Upper lobe of left lung (tissue), 4 donors: Measurements from ENCODE around the gene TSPAN12.

Experiments
- POLR2AphosphoS5 ChIP-seq, 2 donors: sonication (generic); formaldehyde crosslinking; IDR thresholded peaks; one replicate each; pipeline ENCODE4 v1.5.1; 2017; ENCODE audit warnings: antibody characterized with exemption in 2 of 2
- TF ChIP-seq, protein P1 (sequence below), 6 experiments: fragments of 450-650 bp in 4 of 6; fragments of 200-600 bp in 2 of 6; sonication (generic) in 2 of 6; IDR thresholded peaks; one replicate each; pipeline ENCODE4 v1.5.1; 2016 to 2019; ENCODE audit warnings: antibody characterized with exemption in 6 of 6

DNA sequence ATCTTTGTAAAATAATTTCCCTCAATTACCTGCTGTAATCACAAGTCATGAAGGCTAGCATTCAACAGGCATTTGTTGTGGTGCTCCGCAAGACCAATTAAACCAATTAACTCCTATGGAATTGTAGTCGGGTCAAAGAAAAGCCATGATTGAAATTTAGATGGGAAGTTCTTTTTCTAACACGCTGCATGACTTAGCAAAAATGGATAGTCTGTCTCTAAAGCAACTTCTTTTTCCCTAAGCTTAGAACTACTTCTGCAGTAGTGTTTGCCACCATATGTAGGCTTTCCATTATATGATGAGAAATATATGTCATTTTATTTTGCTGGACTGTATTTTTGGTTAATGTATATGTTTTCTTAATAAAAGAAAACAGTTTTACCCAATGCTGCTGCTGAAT, 119.1 kb downstream of the TSPAN12 start:
- no peak for TF ChIP-seq POLR2AphosphoS5 (IDR thresholded peaks at IDR 0.05)
- TF ChIP-seq, protein P1, sequence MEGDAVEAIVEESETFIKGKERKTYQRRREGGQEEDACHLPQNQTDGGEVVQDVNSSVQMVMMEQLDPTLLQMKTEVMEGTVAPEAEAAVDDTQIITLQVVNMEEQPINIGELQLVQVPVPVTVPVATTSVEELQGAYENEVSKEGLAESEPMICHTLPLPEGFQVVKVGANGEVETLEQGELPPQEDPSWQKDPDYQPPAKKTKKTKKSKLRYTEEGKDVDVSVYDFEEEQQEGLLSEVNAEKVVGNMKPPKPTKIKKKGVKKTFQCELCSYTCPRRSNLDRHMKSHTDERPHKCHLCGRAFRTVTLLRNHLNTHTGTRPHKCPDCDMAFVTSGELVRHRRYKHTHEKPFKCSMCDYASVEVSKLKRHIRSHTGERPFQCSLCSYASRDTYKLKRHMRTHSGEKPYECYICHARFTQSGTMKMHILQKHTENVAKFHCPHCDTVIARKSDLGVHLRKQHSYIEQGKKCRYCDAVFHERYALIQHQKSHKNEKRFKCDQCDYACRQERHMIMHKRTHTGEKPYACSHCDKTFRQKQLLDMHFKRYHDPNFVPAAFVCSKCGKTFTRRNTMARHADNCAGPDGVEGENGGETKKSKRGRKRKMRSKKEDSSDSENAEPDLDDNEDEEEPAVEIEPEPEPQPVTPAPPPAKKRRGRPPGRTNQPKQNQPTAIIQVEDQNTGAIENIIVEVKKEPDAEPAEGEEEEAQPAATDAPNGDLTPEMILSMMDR (IDR thresholded peaks at IDR 0.05), result no peak
